GM21529 (cell line): ENCODE measurements around the gene NAA35.
"Not testable (repeated sequence)": the region's sequence is repeated elsewhere in the genome, so short reads cannot be mapped to it uniquely, and the experiment has no call there.

Source experiments
- ATAC-seq: cut with Tn5 transposase; IDR thresholded peaks from one replicate; pipeline ENCODE4 v1.9.1; 2021; ENCODE audit not compliant: unreplicated experiment

NAA35 gene

DNA sequence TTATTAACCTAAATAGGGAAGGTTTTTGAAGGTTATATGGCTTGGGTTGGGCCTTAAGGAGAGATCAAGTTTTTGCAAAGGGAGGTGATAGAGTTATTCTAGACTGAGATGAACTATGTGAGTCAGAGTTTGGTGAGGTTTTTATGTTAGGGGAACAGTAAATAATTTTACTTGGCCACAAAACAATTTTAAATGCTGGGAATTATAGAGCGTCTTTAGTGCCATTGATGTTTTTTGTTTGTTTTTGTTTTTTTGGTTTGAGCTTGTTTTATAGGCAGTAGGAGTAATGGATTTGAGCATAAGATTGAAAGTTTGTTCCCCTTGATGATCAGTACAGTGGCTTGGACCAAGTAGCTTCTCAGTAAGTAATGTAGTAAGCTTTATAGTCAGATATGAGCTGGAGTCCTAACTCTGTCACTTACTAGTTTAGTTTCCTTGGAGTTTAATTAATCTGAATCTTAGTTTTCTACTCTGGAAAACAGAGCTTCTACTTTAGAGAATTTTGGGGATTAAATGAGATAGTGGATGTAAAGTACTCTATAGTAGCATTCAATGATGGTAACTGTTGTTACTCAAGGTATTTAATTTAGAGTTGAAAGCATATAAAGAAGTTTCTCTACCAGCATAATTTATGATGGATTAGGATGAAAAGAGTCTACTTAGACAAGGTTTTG is 2.9 kb downstream of the NAA35 start:
- ATAC-seq = no peak

DNA sequence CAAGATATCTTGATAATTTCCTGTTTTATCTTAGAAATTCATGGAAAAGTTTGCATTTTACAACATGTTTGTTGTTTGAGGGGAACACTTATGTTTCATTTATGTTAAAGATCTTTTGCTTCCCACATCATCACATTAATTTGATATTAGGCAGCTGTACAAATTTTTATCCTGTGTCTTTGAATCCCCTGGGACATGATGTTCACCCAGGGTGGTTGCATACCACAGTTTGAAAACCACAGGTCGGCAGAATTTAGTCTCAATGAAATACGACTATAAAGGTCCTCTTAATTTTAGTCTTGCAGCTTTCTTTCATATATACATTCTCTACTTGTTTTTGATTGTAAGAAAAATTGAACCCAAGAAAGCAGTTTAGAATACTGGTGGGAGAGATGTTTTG is 3.7 kb downstream of the NAA35 start:
- no peak for ATAC-seq

DNA sequence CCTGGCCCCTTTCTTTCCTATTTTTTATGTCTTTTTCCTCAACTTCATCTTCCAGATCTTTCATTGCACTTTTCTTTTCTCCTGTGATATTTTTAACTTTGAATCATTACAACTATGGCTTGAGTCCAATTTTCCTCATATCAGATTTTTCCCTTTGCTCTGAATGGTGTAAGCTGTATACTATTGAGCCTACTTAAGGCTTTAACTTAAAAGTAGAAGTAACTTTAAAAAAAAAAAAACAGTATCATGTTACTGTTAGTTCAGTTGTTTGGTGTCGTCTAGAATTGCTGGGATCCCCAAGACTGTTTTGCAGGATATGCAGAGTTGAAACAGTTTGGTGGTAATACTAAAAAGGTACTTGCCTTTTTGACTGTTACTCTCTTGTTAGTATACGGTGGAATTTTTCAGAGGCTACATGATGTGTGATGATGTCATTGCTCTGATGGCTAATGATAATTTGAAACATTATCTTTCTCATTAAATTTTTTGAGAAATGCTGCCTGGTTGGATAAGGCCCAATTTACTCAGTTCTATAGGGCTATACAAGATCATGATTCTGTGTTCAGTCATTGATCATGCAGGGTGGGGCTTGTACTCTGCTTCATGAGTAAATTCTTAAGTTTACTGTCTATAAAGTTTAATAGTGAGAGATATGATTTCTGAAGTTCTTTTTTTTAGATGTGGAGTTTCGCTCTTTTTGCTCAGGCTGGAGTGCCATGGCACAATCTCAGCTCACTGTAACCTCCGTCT is 8.8 kb downstream of the NAA35 start:
- no peak for ATAC-seq

DNA sequence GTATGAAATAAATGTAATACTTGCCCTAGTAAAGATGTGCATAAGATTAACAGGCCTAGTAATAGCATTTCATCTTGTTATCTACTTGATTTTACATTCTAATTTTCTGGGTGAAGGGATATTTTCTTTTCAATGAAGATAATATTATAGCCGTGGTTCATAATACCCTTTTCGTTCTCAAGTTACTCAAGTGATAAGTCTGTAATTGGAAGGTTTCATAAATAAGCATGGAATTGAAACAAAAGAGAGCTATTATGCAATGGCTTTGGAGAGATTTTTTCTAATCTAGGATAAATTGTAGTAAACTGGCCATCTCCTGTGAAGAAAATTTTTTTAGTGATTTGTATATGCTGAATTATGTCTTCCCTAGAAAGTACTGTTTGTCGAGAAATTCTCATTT is 19.0 kb downstream of the NAA35 start:
- no peak for ATAC-seq

DNA sequence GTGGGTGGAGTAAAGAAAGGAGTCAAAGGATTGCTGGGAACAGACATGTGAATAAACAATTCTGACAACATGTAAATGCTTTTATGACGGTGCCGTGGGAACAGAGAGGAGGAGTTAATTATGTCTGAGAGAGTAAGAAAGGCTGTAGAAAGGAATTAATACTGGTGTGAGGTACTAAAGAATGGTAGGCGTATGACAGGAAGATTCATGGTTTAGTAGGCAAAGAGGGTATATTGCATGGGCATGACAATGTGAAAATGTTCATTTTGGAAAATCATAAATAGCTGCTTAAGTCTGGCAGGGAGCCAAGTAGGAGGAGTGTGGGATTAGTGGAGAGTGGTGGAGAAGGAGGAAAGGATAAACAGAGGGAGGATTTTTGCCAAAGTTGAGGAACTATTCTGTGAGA is 19.7 kb downstream of the NAA35 start:
- no peak for ATAC-seq

DNA sequence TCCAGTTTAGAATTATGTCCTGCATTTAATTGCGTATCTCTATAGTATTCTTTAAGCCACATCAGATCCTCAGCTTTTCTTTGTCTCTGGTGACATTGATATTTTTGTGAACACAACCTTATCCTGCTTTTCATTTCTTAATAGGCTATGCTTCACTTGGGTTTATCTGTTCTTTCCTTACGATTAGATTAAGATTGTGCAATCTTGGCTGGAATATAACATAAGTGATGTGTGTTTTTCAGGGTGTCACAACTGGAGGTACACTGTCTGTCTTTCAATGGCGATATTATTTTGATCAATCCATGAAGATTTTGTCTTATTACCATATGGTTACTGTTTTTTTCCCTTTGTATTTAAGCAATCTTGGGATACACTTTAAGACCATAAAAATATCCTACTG is 23.6 kb downstream of the NAA35 start:
- no peak for ATAC-seq

DNA sequence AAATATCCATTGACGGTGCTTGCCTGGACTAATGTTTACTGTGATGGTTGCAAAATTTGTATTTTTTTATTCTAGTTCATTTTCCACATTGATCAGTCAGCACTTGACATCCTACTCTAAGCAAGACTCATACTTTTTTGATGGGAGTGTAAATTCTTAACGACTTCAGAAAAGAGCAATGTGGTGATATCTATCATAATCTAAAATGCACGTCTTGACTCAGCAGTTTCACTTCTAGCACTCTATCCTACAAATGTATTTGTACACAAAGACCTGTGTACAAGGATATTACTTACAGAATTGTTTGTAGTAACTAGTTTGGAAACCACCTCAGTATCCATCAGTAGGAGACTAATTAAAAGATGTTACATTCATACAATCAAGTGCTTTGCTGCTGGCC is 24.0 kb downstream of the NAA35 start:
- ATAC-seq = no peak

DNA sequence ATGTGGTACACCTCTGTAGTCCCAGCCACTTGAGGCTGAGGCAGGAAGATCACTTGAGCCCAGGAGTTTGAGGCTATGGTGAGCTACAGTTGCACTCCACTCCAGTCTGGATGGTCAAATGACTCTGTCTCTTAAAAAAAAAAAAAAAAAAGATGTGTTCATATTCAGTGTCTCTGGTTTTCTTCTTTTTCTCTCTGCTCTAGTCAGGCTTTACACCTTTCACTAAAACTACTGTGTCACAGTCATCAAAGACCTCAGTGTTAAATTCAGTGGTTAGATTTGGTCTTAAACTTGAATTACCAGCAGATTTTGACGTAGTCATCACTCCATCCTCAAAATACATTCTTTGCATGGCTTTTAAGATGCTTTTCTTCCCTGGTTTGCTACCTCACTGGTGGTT is 28.8 kb downstream of the NAA35 start:
- no peak for ATAC-seq

DNA sequence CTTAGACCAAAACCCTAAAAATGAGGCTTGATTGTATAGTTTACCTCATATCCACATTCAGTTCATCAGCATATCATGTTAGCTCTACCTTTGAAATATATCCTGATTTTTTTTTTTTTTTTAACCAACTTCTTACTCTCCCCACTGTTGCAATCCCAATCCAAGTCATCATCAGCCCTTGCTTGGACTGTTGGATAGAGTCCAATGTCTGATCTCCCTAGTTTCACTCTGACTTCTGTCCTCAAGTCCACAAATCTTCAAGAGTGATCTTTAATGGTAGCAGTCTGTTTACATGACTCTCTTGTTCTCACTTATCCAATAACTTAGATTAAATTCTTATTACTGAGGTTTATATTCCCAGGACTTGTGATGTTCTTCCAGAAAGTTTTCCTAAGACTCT is 30.8 kb downstream of the NAA35 start:
- no peak for ATAC-seq

DNA sequence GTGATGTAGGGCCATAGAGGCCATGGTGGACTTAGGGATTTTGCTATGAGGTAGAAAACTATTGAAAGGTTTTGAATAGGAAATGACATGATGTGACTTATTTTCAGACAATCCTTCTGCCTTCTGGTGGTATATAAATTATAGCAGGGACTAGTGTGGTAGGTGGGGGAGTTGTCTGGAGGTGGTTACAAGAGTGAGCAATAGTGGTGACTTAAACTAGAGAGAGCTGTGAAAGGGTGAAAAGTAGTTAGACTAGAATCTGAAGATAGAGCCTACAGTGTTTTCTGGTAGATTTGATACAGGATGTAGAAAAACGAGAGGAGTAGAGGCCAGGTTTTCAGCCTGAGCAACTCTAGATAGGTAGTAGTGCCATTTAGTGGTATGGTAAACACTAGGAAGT is 32.3 kb downstream of the NAA35 start:
- no peak for ATAC-seq

DNA sequence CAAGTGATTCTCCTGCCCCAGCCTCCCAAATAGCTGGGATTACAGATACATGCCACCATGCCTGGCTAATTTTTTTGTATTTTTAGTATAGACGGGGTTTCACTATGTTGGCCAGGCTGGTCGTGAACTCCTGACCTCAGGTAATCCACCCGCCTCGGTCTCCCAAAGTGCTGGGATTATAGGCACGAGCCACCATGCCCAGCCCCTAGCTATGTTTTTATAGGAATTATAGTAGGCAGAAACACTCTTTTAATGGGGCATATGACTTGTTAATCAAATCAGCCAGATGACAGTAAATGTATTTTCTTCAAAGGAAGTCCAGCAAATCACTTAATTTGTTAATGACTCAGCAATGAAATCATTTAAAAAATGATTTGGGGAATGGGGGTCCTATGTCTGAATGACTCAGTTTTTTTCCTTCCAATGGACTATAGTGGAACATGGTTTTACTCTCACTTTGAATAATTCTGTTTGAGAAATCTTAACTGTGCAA is 33.2 kb downstream of the NAA35 start:
- ATAC-seq = not testable (repeated sequence)

DNA sequence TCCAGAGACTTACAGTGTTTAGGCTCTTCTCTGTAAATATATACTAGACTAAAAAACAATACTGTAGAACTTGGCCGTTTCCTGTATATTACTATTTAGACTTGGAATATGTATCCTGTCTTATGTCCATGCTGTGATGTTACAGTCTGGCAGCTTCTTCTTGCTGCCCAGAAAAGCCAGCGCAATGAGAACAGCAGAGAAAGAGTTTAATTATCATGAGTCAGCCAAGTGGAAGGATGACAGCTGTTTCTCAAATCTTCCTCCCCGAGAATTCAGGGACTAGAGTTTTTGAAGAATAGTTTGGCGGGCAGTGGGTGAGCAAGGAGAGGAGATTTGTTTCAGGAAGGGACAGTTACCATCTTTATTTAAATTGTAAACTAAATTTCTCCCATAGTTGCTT is 37.5 kb downstream of the NAA35 start:
- ATAC-seq = no peak

DNA sequence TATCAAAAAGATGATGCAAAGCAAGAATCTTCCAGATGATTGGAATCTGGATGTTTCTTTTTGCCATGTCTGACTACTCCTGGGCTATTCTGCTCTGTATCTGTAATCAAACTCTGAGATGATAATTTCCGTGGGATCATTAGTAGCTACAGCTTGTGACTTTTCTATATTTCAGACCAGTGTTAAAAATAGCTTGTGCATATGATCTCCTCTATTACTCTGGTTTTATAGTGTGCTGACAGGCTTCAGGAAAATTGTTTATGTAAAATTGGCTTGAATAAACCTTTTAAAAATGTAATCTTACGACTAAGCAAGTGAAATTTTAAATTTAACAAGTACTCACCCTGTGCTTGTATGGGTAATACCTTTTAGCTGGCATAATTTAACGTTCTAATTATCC is 40.4 kb downstream of the NAA35 start:
- no peak for ATAC-seq

DNA sequence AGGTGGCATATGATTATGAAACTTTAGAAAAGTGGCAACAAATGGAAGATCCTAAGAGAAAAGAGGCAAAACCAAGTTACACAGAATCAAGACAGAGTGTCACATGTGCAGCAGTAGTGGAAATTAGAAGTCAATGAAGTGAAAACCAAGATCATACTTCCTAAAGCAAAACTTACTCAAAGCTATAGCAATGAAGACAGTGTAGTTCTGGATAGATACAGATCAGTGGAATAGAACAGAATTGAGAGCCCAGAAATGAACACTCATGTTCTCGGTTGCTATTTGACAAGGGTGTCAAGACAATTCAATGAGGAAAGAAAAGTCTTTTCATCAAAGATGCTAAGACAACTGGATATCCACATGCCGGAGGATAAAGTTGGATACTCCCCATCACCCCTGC is 43.5 kb downstream of the NAA35 start:
- ATAC-seq = no peak

DNA sequence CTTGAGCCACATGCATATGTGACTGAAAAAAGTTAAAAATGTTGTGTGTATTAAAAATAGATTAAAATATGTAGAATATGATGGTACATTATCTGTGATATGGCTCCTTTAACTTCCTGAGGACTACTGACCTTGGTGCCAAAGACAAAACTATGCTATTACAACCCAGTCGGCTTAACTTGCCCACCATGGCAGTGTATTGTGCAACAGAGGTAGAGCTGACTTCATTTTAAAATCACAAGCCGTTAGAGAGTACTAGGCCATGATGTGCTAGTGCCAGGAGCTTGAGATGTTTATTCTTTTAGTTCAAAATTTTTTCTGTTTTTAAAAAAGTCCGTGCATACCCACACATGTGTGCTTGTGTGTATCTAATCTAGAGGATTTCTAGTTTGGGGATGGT is 46.3 kb downstream of the NAA35 start:
- ATAC-seq = no peak

DNA sequence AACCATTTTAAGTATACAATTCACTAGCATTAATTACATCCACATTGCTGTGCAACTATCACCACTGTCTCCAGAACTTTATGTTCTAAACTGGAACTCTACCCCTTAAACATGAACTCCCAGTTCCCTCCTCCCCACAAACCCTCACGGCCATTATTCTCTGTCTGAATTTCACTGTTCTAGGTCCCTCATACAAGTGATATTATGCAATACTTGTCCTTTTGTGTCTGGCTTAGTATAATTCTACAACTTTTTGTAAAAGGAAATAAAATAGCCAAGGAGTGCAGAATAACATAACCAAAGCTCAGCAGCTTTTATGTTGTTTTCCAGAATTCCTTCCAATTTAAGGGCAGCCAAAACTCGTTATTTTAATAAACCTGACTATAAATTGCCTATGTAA is 53.2 kb downstream of the NAA35 start:
- no peak for ATAC-seq

DNA sequence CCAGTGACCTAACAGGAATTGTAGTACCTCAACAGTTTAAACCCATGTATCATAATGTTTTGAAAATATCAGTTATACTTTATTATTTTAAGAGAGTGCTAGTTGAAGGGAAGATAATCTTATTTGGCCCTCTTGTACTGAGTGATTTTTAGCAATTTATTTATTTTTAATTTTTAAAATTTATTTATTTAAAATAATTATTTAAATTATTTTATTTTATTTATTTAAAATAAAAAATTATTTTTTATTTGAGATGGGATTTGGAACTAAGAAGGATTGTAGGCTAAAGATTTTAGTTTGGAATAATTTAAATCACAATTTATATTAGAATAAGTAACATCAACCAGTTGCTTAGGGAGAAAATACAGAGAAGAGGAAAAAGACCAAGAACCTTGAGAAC is 54.2 kb downstream of the NAA35 start:
- no peak for ATAC-seq

DNA sequence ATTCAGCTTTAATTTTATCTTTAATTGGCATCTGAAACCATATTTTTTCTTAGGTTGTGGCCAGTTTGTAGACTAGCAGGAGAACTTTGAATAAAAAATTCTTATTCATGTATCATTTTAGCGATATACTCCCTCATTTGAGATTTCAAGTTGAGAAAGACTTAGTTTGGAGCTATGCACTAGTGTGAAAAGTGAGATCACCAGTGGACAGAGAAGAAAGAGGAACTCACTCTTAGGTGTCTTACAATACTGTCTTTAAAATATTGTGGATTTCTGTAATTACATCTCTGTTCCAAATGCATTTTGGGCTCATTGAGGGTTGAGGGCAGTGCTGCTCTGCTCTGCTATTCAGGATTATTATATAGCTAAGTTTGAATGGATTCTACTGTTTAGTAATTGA is 54.7 kb downstream of the NAA35 start:
- no peak for ATAC-seq

DNA sequence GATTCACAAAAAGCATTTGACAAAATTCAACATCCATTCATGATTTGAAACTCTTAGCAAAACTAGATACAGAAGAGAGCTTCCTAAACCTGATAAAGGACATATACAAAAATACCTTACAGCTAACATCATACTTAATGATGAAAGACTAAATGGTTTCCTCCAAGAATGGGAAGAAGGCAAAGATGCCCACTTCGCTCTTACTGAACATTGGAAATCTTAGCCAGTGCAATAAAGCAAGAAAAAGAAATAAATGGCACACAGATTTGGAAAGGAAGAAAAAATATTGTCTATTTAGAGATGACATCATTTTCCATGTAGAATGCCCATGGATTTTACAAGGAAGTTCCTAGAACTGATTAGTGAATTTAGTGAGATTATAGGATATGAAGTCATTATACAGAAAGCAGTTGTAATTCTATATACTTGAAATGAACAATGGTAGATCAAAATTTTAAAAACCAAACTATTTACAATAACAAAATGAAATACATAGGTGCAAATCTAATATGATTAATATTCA is 64.4 kb downstream of the NAA35 start:
- ATAC-seq = no peak

DNA sequence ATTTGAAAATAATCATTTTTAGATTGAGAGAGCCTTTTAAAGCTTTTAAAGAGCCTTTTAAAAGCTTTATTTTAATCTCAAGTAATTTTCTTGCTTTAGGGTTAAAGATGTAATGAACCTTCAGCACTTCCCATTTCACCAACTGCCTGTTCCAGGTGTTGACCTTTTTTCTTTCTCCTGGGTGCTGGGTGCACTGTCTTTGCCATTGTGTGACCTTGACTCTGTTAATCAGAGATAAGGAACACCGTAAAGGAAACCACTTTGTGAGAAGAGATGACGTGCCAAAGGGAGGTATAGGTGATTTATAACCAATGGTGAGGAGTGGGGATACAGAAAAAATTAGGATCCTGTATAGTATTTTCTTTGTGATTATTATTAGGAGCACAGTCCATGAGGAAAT is 68.2 kb downstream of the NAA35 start:
- ATAC-seq = no peak

DNA sequence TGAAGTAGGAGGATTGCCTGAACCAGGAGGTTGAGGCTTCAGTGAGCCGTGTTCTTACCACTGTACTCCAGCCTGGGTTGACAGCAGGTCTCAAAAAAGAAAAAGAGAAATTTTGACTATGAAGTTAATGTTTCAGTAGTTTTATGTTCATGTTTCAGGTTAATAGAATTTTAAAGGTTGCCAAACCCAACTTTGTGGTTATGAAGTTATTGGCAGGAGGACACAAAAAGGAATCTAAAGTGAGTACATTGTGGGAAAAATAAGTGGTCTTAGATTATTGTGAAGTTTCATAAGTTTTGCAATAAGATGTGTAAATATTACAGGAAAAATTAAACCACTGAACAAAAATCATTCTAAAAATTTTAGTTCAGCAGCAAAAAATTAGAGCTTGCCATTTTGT is 79.8 kb downstream of the NAA35 start:
- ATAC-seq = no peak

DNA sequence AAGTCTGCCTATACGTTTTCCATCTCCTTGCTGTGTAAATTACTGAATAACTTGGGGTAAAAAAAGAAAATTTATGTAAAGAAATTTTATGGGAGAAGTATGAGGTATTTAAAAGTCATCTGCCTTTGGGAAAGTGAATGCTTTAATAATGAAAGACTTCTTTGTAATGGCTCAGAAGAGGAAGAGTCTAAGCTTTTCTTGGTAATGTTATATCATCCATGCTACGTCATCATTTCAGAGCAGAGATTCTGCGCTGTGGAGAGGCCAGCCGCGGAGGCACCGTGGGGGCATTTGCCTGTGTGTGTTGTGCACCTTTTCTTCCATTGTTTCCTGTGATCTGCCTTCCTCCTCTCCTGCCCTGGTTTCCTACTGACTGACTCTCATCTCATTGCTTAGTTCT is 80.2 kb downstream of the NAA35 start:
- ATAC-seq = no peak
